Measurements from ENCODE around the gene RXRA.

RXRA gene

GRCh38 chr9:134290603-134291451 is 35.4 kb upstream of the RXRA start:
- Histone ChIP-seq H3K4me2 (ENCODE audit: insufficient read depth, low read length, poor library complexity, severe bottlenecking) (no peak overlapping the region), H3K27ac (replicated peaks; ENCODE audit: low read length) (no peak overlapping the region), H3K36me3 (replicated peaks in 1 of 2; ENCODE audit: control insufficient read depth in 2 of 2, insufficient read depth in 2 of 2, low read length in 2 of 2) (no peaks in the 10 kb centered on the region), H2BK5ac (ENCODE audit: low read length) (no peak overlapping the region), H2AFZ (ENCODE audit: low read length) (no peak overlapping the region), H3K9me3 (replicated peaks in 1 of 2; ENCODE audit: control insufficient read depth in 2 of 2, insufficient read depth in 1 of 2, low read depth in 1 of 2, low read length in 2 of 2) (peaks cover 0 to 5% of the 10 kb centered on the region in 2 donors), H3K4me3 (ENCODE audit: low read length in 2 of 2) (no peak overlapping the region), H3K23ac (ENCODE audit: low read depth, low read length, poor library complexity) (no peak overlapping the region), H2BK120ac (ENCODE audit: low read depth, low read length) (no peak overlapping the region), H3K27me3 (ENCODE audit: control insufficient read depth in 3 of 3, insufficient read depth in 3 of 3, low read depth in 1 of 3, low read length in 3 of 3) (peaks cover 0 to 47% (median 0%) of the 10 kb centered on the region in 3 experiments), H2AK5ac (ENCODE audit: low read depth, low read length) (peak overlapping the region; percentile 23), H3K79me1 (ENCODE audit: low read depth, low read length) (peaks cover 2% of the 10 kb centered on the region), H4K91ac (ENCODE audit: low read depth, low read length, poor library complexity) (peak overlapping the region; percentile 14), H3K9ac (ENCODE audit: low read depth, low read length, poor library complexity) (peak overlapping the region; percentile 18), H3K14ac (ENCODE audit: low read length) (peak overlapping the region; percentile 22), H4K8ac (ENCODE audit: low read depth, low read length) (no peak overlapping the region), H3K4me1 (ENCODE audit: control insufficient read depth in 2 of 2, insufficient read depth in 1 of 2, low read depth in 1 of 2, low read length in 2 of 2) (peaks cover 10 to 21% of the 10 kb centered on the region in 2 donors), H3K4ac (ENCODE audit: low read length) (no peak overlapping the region), H2BK12ac (ENCODE audit: low read length) (no peak overlapping the region), H2BK15ac (ENCODE audit: low read length) (no peak overlapping the region), H3K18ac (ENCODE audit: low read length) (peak overlapping the region; percentile 12)
- no CpG with 5 or more reads among the region's 12 CpGs for WGBS, 2 donors (ENCODE audit: extremely low coverage in 2 of 2, insufficient read length in 2 of 2, insufficient replicate concordance in 1 of 2)
- DNase-seq (ENCODE audit: low spot score), result no peak

GRCh38 chr9:134291452-134291881 is 34.8 kb upstream of the RXRA start:
- H3K9ac ChIP-seq (ENCODE audit: low read depth, low read length, poor library complexity), result no peak overlapping the region
- peaks cover 0 to 54% (median 2%) of the 10 kb centered on the region in 3 experiments for H3K27me3 ChIP-seq (ENCODE audit: control insufficient read depth in 3 of 3, insufficient read depth in 3 of 3, low read depth in 1 of 3, low read length in 3 of 3)
- H3K79me1 ChIP-seq (ENCODE audit: low read depth, low read length), result peaks cover 2% of the 10 kb centered on the region
- peak overlapping the region; percentile 27 for H2BK15ac ChIP-seq (ENCODE audit: low read length)
- peak overlapping the region; percentile 63 for H3K14ac ChIP-seq (ENCODE audit: low read length)
- H3K9me3 ChIP-seq (replicated peaks in 1 of 2; ENCODE audit: control insufficient read depth in 2 of 2, insufficient read depth in 1 of 2, low read depth in 1 of 2, low read length in 2 of 2), result peaks cover 0 to 5% of the 10 kb centered on the region in 2 donors
- WGBS, 2 donors (ENCODE audit: extremely low coverage in 2 of 2, insufficient read length in 2 of 2, insufficient replicate concordance in 1 of 2), result no CpG with 5 or more reads among the region's 11 CpGs
- H2AK5ac ChIP-seq (ENCODE audit: low read depth, low read length), result no peak overlapping the region
- H3K4me2 ChIP-seq (ENCODE audit: insufficient read depth, low read length, poor library complexity, severe bottlenecking), result no peak overlapping the region
- H2BK120ac ChIP-seq (ENCODE audit: low read depth, low read length), result no peak overlapping the region
- peak overlapping the region; percentile 16 for H3K18ac ChIP-seq (ENCODE audit: low read length)
- no peak overlapping the region for H3K27ac ChIP-seq (replicated peaks; ENCODE audit: low read length)
- no peak overlapping the region for H3K23ac ChIP-seq (ENCODE audit: low read depth, low read length, poor library complexity)
- H3K4me3 ChIP-seq (ENCODE audit: low read length in 2 of 2), result no peak overlapping the region
- H2AFZ ChIP-seq (ENCODE audit: low read length), result no peak overlapping the region
- H2BK12ac ChIP-seq (ENCODE audit: low read length), result no peak overlapping the region
- DNase-seq (ENCODE audit: low spot score), result no peak
- H3K4ac ChIP-seq (ENCODE audit: low read length), result no peak overlapping the region
- H4K8ac ChIP-seq (ENCODE audit: low read depth, low read length), result no peak overlapping the region
- H4K91ac ChIP-seq (ENCODE audit: low read depth, low read length, poor library complexity), result no peak overlapping the region
- no peak overlapping the region for H2BK5ac ChIP-seq (ENCODE audit: low read length)
- peaks cover 10 to 26% of the 10 kb centered on the region in 2 donors for H3K4me1 ChIP-seq (ENCODE audit: control insufficient read depth in 2 of 2, insufficient read depth in 1 of 2, low read depth in 1 of 2, low read length in 2 of 2)
- no peaks in the 10 kb centered on the region for H3K36me3 ChIP-seq (replicated peaks in 1 of 2; ENCODE audit: control insufficient read depth in 2 of 2, insufficient read depth in 2 of 2, low read length in 2 of 2)

- Histone ChIP-seq H2BK120ac (ENCODE audit: low read depth, low read length) (peak overlapping the region; percentile 87), H2BK12ac (ENCODE audit: low read length) (no peak overlapping the region), H3K23ac (ENCODE audit: low read depth, low read length, poor library complexity) (peak overlapping the region; percentile 52), H3K4me2 (ENCODE audit: insufficient read depth, low read length, poor library complexity, severe bottlenecking) (no peak overlapping the region), H3K79me1 (ENCODE audit: low read depth, low read length) (peaks cover 2% of the 10 kb centered on the region), H3K9ac (ENCODE audit: low read depth, low read length, poor library complexity) (no peak overlapping the region), H3K36me3 (replicated peaks in 1 of 2; ENCODE audit: control insufficient read depth in 2 of 2, insufficient read depth in 2 of 2, low read length in 2 of 2) (no peaks in the 10 kb centered on the region), H2BK5ac (ENCODE audit: low read length) (peak overlapping the region; percentile 11), H3K18ac (ENCODE audit: low read length) (peak overlapping the region; percentile 88), H2AFZ (ENCODE audit: low read length) (no peak overlapping the region), H3K27me3 (ENCODE audit: control insufficient read depth in 3 of 3, insufficient read depth in 3 of 3, low read depth in 1 of 3, low read length in 3 of 3) (peaks cover 0 to 49% (median 2%) of the 10 kb centered on the region in 3 experiments), H2BK15ac (ENCODE audit: low read length) (peak overlapping the region; percentile 27), H4K8ac (ENCODE audit: low read depth, low read length) (no peak overlapping the region), H3K4me3 (ENCODE audit: low read length in 2 of 2) (no peak overlapping the region), H3K9me3 (replicated peaks in 1 of 2; ENCODE audit: control insufficient read depth in 2 of 2, insufficient read depth in 1 of 2, low read depth in 1 of 2, low read length in 2 of 2) (peaks cover 0 to 5% of the 10 kb centered on the region in 2 donors), H2AK5ac (ENCODE audit: low read depth, low read length) (peak overlapping the region; percentile 98), H3K4ac (ENCODE audit: low read length) (peak overlapping the region; percentile 84), H4K91ac (ENCODE audit: low read depth, low read length, poor library complexity) (no peak overlapping the region), H3K4me1 (ENCODE audit: control insufficient read depth in 2 of 2, insufficient read depth in 1 of 2, low read depth in 1 of 2, low read length in 2 of 2) (peaks cover 10 to 28% of the 10 kb centered on the region in 2 donors), H3K14ac (ENCODE audit: low read length) (peak overlapping the region; percentile 63), H3K27ac (replicated peaks; ENCODE audit: low read length) (no peak overlapping the region)
- WGBS, 2 donors (ENCODE audit: extremely low coverage in 2 of 2, insufficient read length in 2 of 2, insufficient replicate concordance in 1 of 2), result no CpG with 5 or more reads among the region's 35 CpGs
- no peak for DNase-seq (ENCODE audit: low spot score)
Measured at GRCh38 chr9:134291961-134292871, 34.0 kb upstream of the RXRA start.

Data from neuronal stem cell (in vitro differentiated cells).